A673 (cell line): ENCODE measurements around the gene CSNK1D. TPM values are rescaled to one million over a fixed set of nuclear protein-coding genes. Genes with fewer than 3 reads are reported as not detected.

Experiments used
- BruUV-seq: library from RNA; stranded (reverse); fragments of 400-500 nt; replicated peaks from 2 replicates; lab custom pipeline; 2021; lab: Mats Ljungman, UMichigan
- CTCF ChIA-PET: fragments of 300-600 bp; sonication (Branson Sonifier 250); formaldehyde crosslinking; loops from one replicate; lab custom pipeline; 2022; ENCODE audit warnings: antibody characterized with exemption; lab: Charles Lee
- POLR2A ChIA-PET: fragments of 300-600 bp; sonication (Branson Sonifier 250); formaldehyde crosslinking; loops from one replicate; lab custom pipeline; 2022; ENCODE audit warnings: antibody characterized with exemption; ENCODE audit not compliant: low non-redundant PET; lab: Charles Lee
- DNase-seq: peaks from one replicate; pipeline ENCODE4 v3.0.0-alpha.2; 2015; ENCODE audit warnings: low spot score
- H3K27ac ChIP-seq: fragments of 200-600 bp; sonication (generic); 2 replicates; pipeline ENCODE4 v1.5.1; 2016; ENCODE audit warnings: mixed run types, low read depth, mild to moderate bottlenecking, mixed read lengths, antibody characterized with exemption, low read length; ENCODE audit not compliant: poor library complexity, severe bottlenecking
- H3K27me3 ChIP-seq: fragments of 200-600 bp; sonication (generic); replicated peaks from 2 replicates; pipeline ENCODE4 v1.6.1; 2017; ENCODE audit warnings: mixed run types, low read depth, mild to moderate bottlenecking, mixed read lengths, antibody characterized with exemption, low read length; ENCODE audit not compliant: insufficient read depth, poor library complexity
- H3K36me3 ChIP-seq: fragments of 200-600 bp; sonication (generic); 2 replicates; pipeline ENCODE4 v1.6.1; 2016; ENCODE audit warnings: mixed run types, mild to moderate bottlenecking, mixed read lengths, antibody characterized with exemption, low read length; ENCODE audit not compliant: insufficient read depth, poor library complexity, severe bottlenecking
- H3K4me1 ChIP-seq: fragments of 200-600 bp; sonication (generic); 2 replicates; pipeline ENCODE4 v1.6.1; 2017; ENCODE audit warnings: mixed run types, mild to moderate bottlenecking, mixed read lengths, antibody characterized with exemption, low read length; ENCODE audit not compliant: insufficient read depth, poor library complexity, severe bottlenecking
- H3K4me3 ChIP-seq: fragments of 200-600 bp; sonication (generic); 2 replicates; pipeline ENCODE4 v1.5.1; 2016; ENCODE audit warnings: low read depth, mixed run types, mild to moderate bottlenecking, mixed read lengths, low read length; ENCODE audit not compliant: poor library complexity, severe bottlenecking
- H3K9me3 ChIP-seq: fragments of 200-600 bp; sonication (generic); 2 replicates; pipeline ENCODE4 v1.6.1; 2016; ENCODE audit warnings: mixed run types, low read depth, mild to moderate bottlenecking, mixed read lengths, antibody characterized with exemption, low read length; ENCODE audit not compliant: poor library complexity, severe bottlenecking
- EZH2 ChIP-seq: fragments of 200-600 bp; sonication (generic); IDR thresholded peaks from 2 replicates; pipeline ENCODE4 v1.6.1; 2017; ENCODE audit warnings: borderline replicate concordance, low read depth, mild to moderate bottlenecking, mixed read lengths, antibody characterized with exemption, low read length; ENCODE audit not compliant: poor library complexity, severe bottlenecking
- intact Hi-C: fragments of 100-400 bp; cut with micrococcal nuclease; formaldehyde crosslinking; loops from one replicate; pipeline ENCODE4 v1.10.0; 2022; ENCODE audit not compliant: unreplicated experiment
- total RNA-seq: library from RNA; stranded (reverse); gene quantifications from 2 replicates; pipeline ENCODE4 v1.2.3, GENCODE V29; 2021
- TF ChIP-seq, protein P1 (sequence below): fragments of 300-800, 200-600 bp; sonication (generic); conservative IDR thresholded peaks from 2 replicates; pipeline ENCODE4 v1.5.1; 2017; ENCODE audit warnings: low read depth, mild to moderate bottlenecking, antibody characterized with exemption, low read length, moderate library complexity, mixed read lengths

The CSNK1D gene
- total RNA-seq, 1 experiment from 2014 or later: 150 TPM

DNA sequence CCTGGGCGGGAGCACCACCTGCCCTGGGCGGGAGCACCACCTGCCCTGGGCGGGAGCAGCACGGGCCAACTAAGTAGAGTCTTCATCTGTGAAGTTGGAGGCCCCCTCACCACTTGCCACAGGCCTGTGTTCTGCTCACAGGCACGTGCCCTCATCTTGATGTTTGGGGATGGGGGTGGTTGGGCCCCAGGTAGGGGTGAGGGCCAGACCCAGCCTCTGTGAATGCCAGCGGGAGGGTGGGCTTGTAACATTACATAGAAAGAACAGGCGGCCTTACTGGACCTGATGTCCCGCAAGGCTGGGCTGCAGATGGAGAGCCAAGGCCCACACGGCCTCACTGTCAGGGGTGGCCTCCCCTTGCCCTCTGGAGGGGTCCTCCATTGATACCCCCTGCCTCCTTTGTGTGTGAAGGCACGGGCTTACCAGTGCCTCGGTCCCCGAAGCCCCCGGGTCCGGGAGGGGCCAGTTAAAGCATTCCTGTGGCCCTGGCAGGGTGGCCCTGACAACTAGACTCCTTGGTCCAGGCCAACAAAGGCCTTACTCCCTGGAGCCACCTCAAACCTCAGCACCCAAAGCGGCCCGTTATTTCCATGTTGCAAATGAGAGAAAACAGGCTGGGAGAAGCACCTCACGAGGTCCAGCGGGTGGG, 45.7 kb downstream of the CSNK1D start:
- Histone ChIP-seq H3K9me3 (no peaks in the 10 kb centered on the region), H3K4me3 (no peak overlapping the region), H3K27ac (no peak overlapping the region), H3K27me3 (peaks cover 7% of the 10 kb centered on the region), H3K36me3 (no peaks in the 10 kb centered on the region), H3K4me1 (peaks cover 20% of the 10 kb centered on the region)
- no TSS peak for BruUV-seq
- ChIA-PET POLR2A (no interaction called here), CTCF (no interaction called here)
- intact Hi-C loops: no loop called here
- DNase-seq: no peak
- TF ChIP-seq, protein P1, sequence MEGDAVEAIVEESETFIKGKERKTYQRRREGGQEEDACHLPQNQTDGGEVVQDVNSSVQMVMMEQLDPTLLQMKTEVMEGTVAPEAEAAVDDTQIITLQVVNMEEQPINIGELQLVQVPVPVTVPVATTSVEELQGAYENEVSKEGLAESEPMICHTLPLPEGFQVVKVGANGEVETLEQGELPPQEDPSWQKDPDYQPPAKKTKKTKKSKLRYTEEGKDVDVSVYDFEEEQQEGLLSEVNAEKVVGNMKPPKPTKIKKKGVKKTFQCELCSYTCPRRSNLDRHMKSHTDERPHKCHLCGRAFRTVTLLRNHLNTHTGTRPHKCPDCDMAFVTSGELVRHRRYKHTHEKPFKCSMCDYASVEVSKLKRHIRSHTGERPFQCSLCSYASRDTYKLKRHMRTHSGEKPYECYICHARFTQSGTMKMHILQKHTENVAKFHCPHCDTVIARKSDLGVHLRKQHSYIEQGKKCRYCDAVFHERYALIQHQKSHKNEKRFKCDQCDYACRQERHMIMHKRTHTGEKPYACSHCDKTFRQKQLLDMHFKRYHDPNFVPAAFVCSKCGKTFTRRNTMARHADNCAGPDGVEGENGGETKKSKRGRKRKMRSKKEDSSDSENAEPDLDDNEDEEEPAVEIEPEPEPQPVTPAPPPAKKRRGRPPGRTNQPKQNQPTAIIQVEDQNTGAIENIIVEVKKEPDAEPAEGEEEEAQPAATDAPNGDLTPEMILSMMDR: no peak
- TF ChIP-seq EZH2: no peak

DNA sequence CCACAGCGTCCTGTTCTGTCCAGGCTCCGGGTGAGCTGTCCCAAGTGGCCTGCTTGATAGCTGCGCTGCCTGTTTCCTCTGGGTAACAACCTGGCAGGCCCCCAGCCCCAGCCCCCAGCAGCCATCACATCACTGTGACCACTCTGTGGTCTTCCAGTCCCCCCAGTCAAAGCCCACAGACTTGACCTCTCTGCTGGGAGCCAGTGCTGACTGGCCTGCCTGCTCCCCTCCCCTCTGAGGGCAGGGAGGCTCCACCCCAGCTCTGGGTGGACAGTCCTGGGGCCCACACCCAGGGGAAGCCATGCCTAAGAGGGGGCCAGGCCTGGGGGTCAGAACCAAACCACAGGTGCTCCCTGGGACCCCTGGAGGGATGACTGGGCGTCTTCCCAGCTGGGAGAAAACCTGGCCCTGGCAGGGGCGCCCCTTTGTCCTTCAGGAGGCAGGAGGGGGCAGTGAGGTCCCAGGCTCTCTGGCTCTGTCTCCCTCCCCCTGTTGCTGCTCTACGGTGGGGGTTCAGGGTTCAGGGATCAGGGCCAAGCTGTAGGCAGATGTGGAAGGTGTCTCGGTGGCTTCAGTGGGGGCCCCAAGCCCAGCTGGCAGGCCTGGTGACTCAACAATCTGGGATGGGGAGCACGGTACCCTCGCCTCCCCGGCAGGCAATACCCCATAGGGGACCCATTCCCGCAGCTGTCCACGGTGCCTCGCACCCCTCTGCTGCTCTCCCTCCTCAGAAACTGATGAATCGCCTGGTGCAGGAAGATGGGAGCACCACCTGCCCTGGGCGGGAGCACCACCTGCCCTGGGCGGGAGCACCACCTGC, 46.5 kb downstream of the CSNK1D start:
- ChIA-PET POLR2A (no interaction called here), CTCF (no interaction called here)
- Histone ChIP-seq H3K36me3 (no peaks in the 10 kb centered on the region), H3K4me1 (peaks cover 19% of the 10 kb centered on the region), H3K27me3 (peaks cover 7% of the 10 kb centered on the region), H3K27ac (no peak overlapping the region), H3K9me3 (no peaks in the 10 kb centered on the region), H3K4me3 (no peak overlapping the region)
- intact Hi-C loops: no loop called here
- DNase-seq: no peak
- no peak for TF ChIP-seq EZH2
- TF ChIP-seq, protein P1: no peak
- no TSS peak for BruUV-seq

DNA sequence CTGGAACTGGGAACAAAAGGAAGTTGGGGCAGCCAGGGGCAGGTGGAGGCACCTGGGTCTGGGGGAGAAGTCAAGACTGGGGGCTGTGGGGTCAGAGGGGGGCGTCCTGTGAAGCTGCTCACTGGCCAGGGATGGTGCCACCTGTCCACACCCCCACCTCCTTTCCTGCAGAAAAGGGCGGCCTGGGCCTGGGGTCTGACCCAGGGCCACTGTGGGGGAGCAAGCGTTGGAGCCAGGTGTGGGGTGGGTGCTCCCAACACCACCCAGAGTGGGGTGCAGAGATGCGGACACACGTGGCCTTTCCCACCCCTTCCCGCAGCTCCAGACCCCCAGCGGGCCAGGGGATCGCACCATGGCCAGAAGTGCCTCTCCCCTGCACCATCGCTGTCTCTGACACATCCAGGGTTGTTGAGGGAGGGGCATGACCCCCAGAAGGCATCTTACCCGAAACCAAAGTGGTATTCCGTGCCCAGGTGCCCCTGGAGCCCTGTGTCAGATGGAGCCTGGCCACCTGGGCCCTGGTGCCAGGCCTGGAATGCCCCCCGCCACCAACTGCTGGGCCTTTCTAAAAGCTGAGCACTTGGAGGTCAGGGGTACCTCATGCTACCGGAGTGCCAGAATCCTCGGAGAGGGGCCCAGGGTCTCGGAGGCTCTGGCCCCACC, 47.2 kb downstream of the CSNK1D start:
- Histone ChIP-seq H3K9me3 (no peaks in the 10 kb centered on the region), H3K27me3 (peaks cover 7% of the 10 kb centered on the region), H3K27ac (no peak overlapping the region), H3K4me1 (peaks cover 12% of the 10 kb centered on the region), H3K36me3 (no peaks in the 10 kb centered on the region), H3K4me3 (no peak overlapping the region)
- TF ChIP-seq, protein P1: no peak
- TF ChIP-seq EZH2: no peak
- CTCF ChIA-PET: no interaction called here
- no peak for DNase-seq
- POLR2A ChIA-PET: no interaction called here
- intact Hi-C loops: no loop called here
- BruUV-seq: no TSS peak
